Stomach smooth muscle (tissue), 2 donors: ENCODE measurements around the gene S100A14.
"Not testable (repeated sequence)": the region's sequence is repeated elsewhere in the genome, so short reads cannot be mapped to it uniquely, and the experiment has no call there.

Source experiments
- H3K27ac ChIP-seq: one replicate; pipeline ENCODE4 v1.7.0; 2013; ENCODE audit warnings: mild to moderate bottlenecking, low read length, inconsistent platforms
- H3K27me3 ChIP-seq, 2 donors: one replicate each; pipeline ENCODE4 v1.7.0; 2013; ENCODE audit warnings: low read length in 2 of 2; ENCODE audit not compliant: insufficient read depth in 2 of 2, control insufficient read depth in 1 of 2
- H3K36me3 ChIP-seq, 2 donors: one replicate each; pipeline ENCODE4 v1.7.0; 2013; ENCODE audit warnings: low read length in 2 of 2; ENCODE audit not compliant: control insufficient read depth in 2 of 2, insufficient read depth in 2 of 2
- H3K4me1 ChIP-seq: one replicate; pipeline ENCODE4 v1.7.0; 2013; ENCODE audit warnings: low read length; ENCODE audit not compliant: control insufficient read depth, insufficient read depth
- H3K4me3 ChIP-seq, 2 donors: one replicate each; pipeline ENCODE4 v1.7.0; 2013; ENCODE audit warnings: low read length in 2 of 2
- H3K9ac ChIP-seq, 2 donors: one replicate each; pipeline ENCODE4 v1.7.0; 2013; ENCODE audit warnings: low read length in 2 of 2, mild to moderate bottlenecking in 1 of 2
- H3K9me3 ChIP-seq, 2 donors: one replicate each; pipeline ENCODE4 v1.7.0; 2013; ENCODE audit warnings: low read length in 2 of 2; ENCODE audit not compliant: control insufficient read depth in 2 of 2
- donor health status: healthy.
- donor health status: Pancreatic carcinoma.

Gene S100A14

GRCh38 chr1:153607381-153607780 lies 8.7 kb downstream of the S100A14 start:
- Histone ChIP-seq H3K9ac (no peak overlapping the region), H3K4me3 (no peak overlapping the region), H3K27me3 (no peaks in the 10 kb centered on the region), H3K36me3 (peaks cover 13 to 17% of the 10 kb centered on the region in 2 donors), H3K4me1 (peaks cover 45% of the 10 kb centered on the region), H3K27ac (no peak overlapping the region), H3K9me3 (no peaks in the 10 kb centered on the region)

DNA sequence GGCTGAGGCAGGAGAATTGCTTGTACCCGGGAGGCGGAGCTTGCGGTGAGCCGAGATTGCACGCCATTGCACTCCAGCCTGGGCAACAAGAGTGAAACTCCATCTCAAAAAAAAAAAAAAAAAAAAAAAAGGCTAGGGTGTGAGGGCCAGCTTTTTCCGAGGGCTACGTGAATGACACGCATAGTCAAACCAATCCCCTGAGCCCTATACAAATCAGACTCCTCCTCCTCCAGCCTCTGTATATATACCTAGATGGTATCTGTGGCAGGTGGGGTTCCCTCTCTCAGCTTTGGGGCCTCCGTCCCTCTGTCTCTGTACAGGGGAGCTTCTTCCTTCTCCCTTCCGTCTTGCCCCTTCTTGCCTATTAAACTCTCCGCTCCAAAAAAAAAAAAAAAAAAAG lies 9.9 kb downstream of the S100A14 start:
- H3K9ac ChIP-seq, result no peak overlapping the region
- peaks cover 13 to 17% of the 10 kb centered on the region in 2 donors for H3K36me3 ChIP-seq
- no peak overlapping the region for H3K27ac ChIP-seq

GRCh38 chr1:153602749-153603148 lies 13.4 kb downstream of the S100A14 start:
- Histone ChIP-seq H3K27me3 (no peaks in the 10 kb centered on the region), H3K4me3 (no peak overlapping the region), H3K36me3 (peaks cover 12 to 16% of the 10 kb centered on the region in 2 donors), H3K9ac (no peak overlapping the region), H3K27ac (no peak overlapping the region), H3K4me1 (peaks cover 3% of the 10 kb centered on the region), H3K9me3 (no peaks in the 10 kb centered on the region)

More for the DNA sequence above, 9.9 kb downstream of the S100A14 start:
- Histone ChIP-seq H3K4me1 (peaks cover 34% of the 10 kb centered on the region), H3K27me3 (no peaks in the 10 kb centered on the region), H3K4me3 (no peak overlapping the region), H3K9me3 (no peaks in the 10 kb centered on the region)

- Histone ChIP-seq H3K36me3 (no peaks in the 10 kb centered on the region), H3K4me1 (no peaks in the 10 kb centered on the region), H3K27ac (no peak overlapping the region), H3K27me3 (no peaks in the 10 kb centered on the region), H3K9ac (no peak overlapping the region), H3K4me3 (no peak overlapping the region), H3K9me3 (no peaks in the 10 kb centered on the region)
These were observed 16.3 kb downstream of the S100A14 start for GRCh38 chr1:153599847-153600246.

GRCh38 chr1:153598309-153599172 lies 17.6 kb downstream of the S100A14 start:
- H3K9me3 ChIP-seq, result no peaks in the 10 kb centered on the region
- H3K36me3 ChIP-seq, result no peaks in the 10 kb centered on the region
- H3K9ac ChIP-seq, result no peak overlapping the region
- no peak overlapping the region for H3K27ac ChIP-seq
- no peak overlapping the region for H3K4me3 ChIP-seq
- H3K4me1 ChIP-seq, result no peaks in the 10 kb centered on the region
- H3K27me3 ChIP-seq, result no peaks in the 10 kb centered on the region

DNA sequence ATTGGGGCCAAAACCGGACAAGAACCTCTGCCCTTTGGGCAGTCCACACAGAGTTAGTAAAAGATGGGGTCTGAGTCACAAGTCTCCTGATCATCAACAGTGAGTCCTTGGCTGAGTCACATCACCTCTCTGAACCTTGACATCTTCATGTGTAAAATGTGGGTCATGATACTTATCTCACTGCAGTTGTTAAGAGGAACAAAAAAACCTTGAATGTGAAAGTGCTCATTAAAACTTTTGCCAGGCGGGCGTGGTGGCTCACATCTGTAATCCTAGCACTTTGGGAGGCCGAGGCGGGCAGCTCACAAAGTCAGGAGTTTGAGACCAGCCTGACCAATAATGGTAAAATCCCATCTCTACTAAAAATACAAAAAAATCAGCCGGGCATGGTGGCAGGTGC lies 18.9 kb downstream of the S100A14 start:
- Histone ChIP-seq H3K27me3 (no peaks in the 10 kb centered on the region), H3K36me3 (no peaks in the 10 kb centered on the region), H3K4me3 (no peak overlapping the region), H3K9me3 (no peaks in the 10 kb centered on the region), H3K4me1 (no peaks in the 10 kb centered on the region), H3K9ac (no peak overlapping the region), H3K27ac (no peak overlapping the region)

GRCh38 chr1:153592748-153593147 lies 23.4 kb downstream of the S100A14 start:
- Histone ChIP-seq H3K4me1 (no peaks in the 10 kb centered on the region), H3K27ac (no peak overlapping the region), H3K9ac (no peak overlapping the region)

GRCh38 chr1:153588482-153588881 lies 27.6 kb downstream of the S100A14 start:
- no peak overlapping the region for H3K9ac ChIP-seq
- H3K36me3 ChIP-seq, result peaks cover 0 to 2% of the 10 kb centered on the region in 2 donors
- H3K4me3 ChIP-seq, result no peak overlapping the region
- H3K27ac ChIP-seq, result no peak overlapping the region
- no peaks in the 10 kb centered on the region for H3K27me3 ChIP-seq
- H3K4me1 ChIP-seq, result no peaks in the 10 kb centered on the region
- no peaks in the 10 kb centered on the region for H3K9me3 ChIP-seq

More at GRCh38 chr1:153592748-153593147, 23.4 kb downstream of the S100A14 start:
- Histone ChIP-seq H3K4me3 (no peak overlapping the region), H3K9me3 (no peaks in the 10 kb centered on the region), H3K36me3 (peaks cover 0 to 2% of the 10 kb centered on the region in 2 donors), H3K27me3 (no peaks in the 10 kb centered on the region)

- not testable (repeated sequence) for H3K4me3 ChIP-seq, H3K9ac ChIP-seq, H3K27ac ChIP-seq, H3K36me3 ChIP-seq, H3K4me1 ChIP-seq, H3K9me3 ChIP-seq, H3K27me3 ChIP-seq
These were observed 28.1 kb downstream of the S100A14 start for GRCh38 chr1:153588033-153588432.

GRCh38 chr1:153587314-153587713 lies 28.8 kb downstream of the S100A14 start:
- Histone ChIP-seq H3K36me3 (peaks cover 0 to 2% of the 10 kb centered on the region in 2 donors), H3K4me1 (no peaks in the 10 kb centered on the region), H3K9me3 (no peaks in the 10 kb centered on the region), H3K27ac (no peak overlapping the region), H3K4me3 (no peak overlapping the region), H3K27me3 (no peaks in the 10 kb centered on the region), H3K9ac (no peak overlapping the region)

DNA sequence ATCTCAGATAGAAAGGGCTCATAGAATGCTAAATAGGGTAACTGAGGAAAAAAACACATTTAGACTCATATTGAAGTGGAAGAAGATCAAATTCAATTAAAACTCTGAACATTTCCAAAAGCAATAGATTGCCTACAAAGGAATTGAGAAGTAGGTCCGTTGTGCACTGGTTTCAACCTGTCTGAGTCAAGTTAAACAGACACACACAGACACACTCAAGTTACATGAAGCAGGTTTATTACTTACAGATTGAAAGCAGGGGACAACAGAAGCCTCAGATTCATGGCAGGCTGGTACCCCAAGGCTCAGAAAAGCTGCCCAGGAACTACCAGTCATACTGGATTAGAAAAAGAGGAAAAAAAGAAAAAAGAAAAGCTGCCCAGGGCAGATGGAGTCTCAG lies 29.8 kb downstream of the S100A14 start:
- H3K4me3 ChIP-seq, result no peak overlapping the region
- H3K27me3 ChIP-seq, result no peaks in the 10 kb centered on the region
- H3K36me3 ChIP-seq, result peaks cover 0 to 2% of the 10 kb centered on the region in 2 donors
- no peaks in the 10 kb centered on the region for H3K4me1 ChIP-seq
- no peaks in the 10 kb centered on the region for H3K9me3 ChIP-seq
- no peak overlapping the region for H3K9ac ChIP-seq
- H3K27ac ChIP-seq, result no peak overlapping the region
